Cortex of kidney (tissue), 1 donor: Measurements from ENCODE around the gene HDX.
"Not testable (repeated sequence)": the region's sequence is repeated elsewhere in the genome, so short reads cannot be mapped to it uniquely, and the experiment has no call there.

Experiments
- DNase-seq: peaks from one replicate; lab custom pipeline; 2025; lab: John Stamatoyannopoulos, UW

The HDX gene

DNA sequence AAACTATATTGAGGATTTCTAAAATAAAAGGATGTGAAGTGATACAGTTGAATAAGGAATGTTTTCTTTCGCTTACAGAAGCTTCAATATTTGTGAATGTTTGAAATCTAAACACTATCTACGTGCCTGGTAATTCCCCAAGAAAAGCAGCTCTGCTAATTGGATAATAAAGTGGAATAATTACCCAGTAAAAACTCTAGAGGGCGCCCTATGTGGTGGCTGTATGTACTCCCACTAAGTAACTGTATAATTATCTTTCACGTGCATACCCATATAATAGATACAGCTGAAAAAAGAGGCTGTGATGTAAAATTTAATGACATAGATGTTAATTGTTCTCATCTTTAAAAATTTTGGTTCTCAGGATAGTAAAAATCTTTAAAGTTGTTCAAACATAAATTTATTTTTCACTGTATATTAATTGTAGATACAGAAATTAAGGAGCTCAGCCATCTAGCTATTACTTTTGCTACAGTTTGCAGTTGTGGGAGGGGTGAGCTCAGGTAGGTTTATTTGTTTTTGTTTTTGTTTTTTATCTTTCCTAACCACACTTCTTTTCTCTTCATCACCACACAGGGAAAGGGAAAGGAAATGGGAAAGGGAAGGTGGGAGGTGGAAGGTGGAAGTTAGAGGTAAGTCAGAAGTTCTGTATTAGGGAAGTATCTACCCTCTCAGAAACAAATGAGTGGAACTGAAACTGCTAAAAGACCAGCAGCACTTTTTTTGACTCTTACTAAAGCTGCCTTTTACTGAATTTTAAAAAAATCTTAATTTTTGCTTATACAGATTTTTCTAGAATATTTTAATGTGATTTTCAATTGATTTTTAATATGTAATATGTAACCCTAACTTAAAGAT, 162.5 kb downstream of the HDX start:
- DNase-seq: no peak

DNA sequence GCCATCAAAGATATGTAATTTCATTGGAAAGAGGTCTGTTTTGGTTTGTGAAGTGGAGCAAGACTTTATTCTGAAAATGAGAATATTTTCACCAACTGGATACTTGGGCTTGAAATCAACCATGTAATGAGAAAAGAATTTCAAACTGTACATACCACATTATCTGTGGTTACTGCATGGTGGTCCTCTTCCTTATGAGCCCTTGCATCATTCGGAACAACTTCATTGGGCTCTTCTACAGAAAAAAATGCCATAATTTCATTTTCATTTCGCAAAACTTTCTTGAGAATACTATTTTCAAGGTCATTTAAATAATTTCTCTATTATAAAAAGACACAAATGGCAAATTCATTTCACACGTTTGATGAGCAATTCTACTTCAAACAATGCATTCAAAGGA, 165.6 kb downstream of the HDX start:
- no peak for DNase-seq

DNA sequence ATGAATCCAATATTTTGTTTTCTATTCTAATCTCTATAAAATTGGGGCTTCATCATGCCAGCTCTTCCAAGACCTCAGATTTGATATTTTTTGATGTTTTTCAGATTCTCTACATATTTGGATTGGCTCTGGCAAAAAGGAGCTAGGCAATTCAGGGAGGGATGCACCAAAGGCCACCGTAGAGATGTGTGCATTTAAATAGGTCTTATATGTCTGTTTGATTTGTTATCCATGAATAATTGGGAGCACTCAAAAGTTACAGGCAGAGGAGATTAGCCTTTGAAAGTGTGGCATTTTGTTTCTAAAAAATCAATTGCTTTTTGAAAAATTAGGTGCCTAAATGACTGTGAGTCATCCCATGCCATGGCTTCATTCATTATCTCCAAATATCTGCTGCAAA, 167.1 kb downstream of the HDX start:
- no peak for DNase-seq

DNA sequence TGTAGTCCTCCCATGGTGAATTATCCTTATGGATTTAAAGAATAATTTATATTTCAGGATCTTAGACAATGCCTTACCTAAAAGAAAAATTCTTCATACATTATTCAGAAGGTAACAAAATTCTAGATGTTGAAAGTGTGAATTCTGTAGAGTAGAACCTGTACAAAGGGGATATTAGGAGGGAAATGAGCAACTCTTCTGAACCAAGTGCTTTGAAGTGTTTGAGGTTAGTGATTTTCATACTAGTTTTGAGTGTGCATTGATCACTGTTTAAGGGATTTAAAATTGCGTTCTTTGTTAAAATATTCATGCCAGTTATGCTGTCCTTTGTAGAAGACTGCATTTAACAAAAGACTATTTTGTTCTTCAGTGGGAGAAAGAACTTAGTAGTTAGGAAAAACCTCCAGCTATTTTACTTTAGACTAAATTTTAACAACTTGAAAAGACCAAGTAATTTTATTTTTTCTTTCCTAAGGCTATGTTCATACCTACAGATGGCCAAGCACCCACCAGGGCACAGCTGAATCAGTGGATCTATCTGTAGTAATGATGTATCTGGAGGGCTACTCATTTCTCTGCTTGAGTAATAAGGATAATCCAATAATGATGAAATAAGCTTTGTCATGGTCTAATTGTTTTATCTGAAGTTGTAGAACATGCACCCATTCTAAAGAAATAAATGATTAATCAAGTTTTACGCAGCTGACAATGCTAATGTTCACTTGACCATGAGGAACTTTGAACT, 180.0 kb downstream of the HDX start:
- no peak for DNase-seq

DNA sequence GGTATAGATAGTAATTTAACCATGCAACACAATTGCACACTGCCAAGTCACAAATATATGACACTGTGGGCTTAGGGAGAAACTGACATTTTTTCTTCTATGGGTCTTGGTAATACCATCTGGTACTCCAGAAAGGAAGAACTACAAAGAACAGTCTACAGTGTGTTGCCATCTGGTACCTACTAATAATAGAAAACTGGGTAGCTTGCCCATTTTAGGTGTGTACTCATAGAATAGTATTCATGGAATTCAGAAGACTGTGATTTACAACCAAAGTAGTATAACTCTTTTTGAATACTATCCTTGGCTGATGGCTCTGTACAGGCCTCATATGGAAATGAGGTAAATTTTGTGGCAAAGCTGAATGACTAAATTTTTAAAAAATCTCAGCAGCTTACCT, 181.6 kb downstream of the HDX start:
- no peak for DNase-seq

DNA sequence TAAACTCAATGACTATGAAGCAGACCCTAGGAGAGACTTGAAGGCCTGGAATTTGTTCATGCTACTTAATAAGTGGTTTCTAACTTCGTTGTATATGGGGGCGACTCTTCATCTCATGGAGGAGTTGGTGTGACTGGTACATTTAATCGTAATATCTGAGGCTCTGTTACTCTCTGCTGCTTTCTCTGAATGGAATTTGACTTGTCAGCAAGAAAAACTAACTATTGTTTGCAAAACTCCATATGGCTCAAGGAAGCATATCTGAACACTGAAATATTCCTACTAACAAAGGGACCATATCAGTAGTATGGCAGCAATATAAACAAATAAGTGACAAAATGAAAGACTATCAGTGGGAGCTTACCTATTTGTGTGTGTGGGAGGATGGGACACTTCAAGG, 182.2 kb downstream of the HDX start:
- no peak for DNase-seq

DNA sequence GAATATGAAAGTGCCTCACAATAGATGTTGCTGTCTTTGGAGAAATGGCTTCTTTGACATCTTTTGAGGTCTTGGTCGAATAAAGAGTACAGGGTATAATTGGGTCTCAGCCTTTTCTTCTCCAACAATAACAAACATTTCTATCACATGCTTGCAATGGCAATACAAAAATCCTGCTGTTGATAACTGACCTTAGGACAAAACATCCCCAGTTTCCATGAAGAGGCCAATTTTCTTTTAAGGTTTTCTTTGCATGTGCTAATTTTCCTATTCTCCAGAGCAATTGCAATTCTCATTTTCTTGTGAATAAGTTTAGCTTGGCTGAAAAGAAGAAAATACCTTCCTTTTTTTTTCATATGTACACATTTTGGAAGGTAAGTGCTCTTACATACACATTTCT, 183.6 kb downstream of the HDX start:
- DNase-seq: no peak

DNA sequence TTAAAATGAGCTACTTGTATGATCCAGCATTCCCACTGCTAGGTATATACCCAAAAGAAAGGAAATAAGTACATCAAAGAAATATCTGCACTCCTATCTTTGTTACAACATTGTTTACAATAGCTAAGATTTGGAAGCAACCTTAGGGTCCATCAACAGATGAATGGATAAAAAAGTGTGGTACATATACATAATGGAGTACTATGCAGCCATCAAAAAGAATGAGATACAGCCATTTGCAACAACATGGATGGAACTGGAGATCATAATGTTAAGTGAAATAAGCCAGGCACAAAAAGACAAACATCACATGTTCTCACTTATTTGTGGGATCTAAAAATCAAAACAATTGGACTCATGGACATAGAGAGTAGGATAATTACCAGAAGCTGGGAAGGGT, 186.3 kb downstream of the HDX start:
- not testable (repeated sequence) for DNase-seq
